Measurements from ENCODE around the gene THBS2. TPM values are rescaled to one million over a fixed set of nuclear protein-coding genes. Genes with fewer than 3 reads are reported as not detected.

THBS2 gene
- total RNA-seq, 1 experiment from 2014 or later: not detected

DNA sequence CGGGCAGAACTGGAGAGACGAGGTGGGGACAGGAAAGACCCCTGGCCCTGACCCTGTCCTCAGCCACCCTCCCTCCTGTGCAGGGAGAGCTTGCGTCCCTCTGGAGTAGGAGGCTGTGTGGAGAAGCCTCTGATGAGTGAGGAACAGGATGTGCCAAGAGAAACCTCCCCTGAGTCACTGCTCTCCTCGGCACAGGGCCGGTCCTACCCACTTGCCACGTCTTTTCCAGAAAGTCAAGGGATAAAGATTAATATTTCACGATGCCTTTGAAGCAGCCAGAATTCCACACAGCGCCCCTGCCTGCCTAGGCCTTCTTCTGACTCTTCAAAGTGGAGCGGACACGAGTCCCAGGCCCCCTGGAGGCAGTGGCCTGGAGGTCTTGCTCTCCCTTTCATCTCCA is 34.9 kb upstream of the THBS2 start:
- POLR2A ChIA-PET (ENCODE audit: unreplicated experiment): no interaction called here
- CTCF ChIA-PET: no interaction called here
- Histone ChIP-seq H3K36me3 (ENCODE audit: low read depth) (no peaks in the 10 kb centered on the region), H3K27ac (no peak overlapping the region), H3K27me3 (ENCODE audit: insufficient read depth, low read depth) (peaks cover 64% of the 10 kb centered on the region), H3K4me3 (no peak overlapping the region), H2AFZ (no peak overlapping the region), H3K9me2 (ENCODE audit: insufficient read depth) (no peaks in the 10 kb centered on the region), H3F3A (ENCODE audit: insufficient read depth, low read depth) (no peaks in the 10 kb centered on the region), H4K20me1 (ENCODE audit: insufficient read depth) (no peaks in the 10 kb centered on the region), H3K4me1 (replicated peaks; ENCODE audit: insufficient read depth) (peaks cover 10% of the 10 kb centered on the region), H3K79me2 (ENCODE audit: low read depth) (no peaks in the 10 kb centered on the region), H3K9me3 (ENCODE audit: insufficient read depth, low read depth) (no peaks in the 10 kb centered on the region), H3K4me2 (no peak overlapping the region)
- BruUV-seq (replicated peaks): no TSS peak
- intact Hi-C loops (cut with micrococcal nuclease; ENCODE audit: unreplicated experiment): no loop called here
- TF ChIP-seq CTCF (conservative IDR thresholded peaks at IDR 0.05) (no peak), EZH2 (IDR thresholded peaks at IDR 0.05; ENCODE audit: low read depth) (no peak)
- no peak for DNase-seq

DNA sequence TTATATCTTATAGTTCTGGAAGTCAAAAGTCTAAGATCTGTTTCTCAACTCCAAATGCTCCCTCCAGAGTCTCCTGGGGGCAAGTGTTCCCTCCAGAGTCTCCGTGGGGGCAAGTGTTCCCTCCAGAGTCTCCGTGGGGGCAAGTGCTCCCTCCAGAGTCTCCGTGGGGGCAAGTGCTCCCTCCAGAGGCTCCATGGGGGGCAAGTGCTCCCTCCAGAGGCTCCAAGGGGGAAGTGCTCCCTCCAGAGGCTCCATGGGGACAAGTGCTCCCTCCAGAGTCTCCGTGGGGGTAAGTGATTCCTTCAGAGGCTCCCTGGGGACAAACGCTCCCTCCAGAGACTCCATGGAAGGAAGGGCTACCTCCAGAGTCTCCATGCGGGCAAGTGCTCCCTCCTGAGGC is 34.0 kb upstream of the THBS2 start:
- H3K79me2 ChIP-seq (ENCODE audit: low read depth): no peaks in the 10 kb centered on the region
- ChIA-PET POLR2A (ENCODE audit: unreplicated experiment) (no interaction called here), CTCF (no interaction called here)
- no peaks in the 10 kb centered on the region for H3F3A ChIP-seq (ENCODE audit: insufficient read depth, low read depth)
- H3K36me3 ChIP-seq (ENCODE audit: low read depth): no peaks in the 10 kb centered on the region
- H4K20me1 ChIP-seq (ENCODE audit: insufficient read depth): no peaks in the 10 kb centered on the region
- H3K4me1 ChIP-seq (replicated peaks; ENCODE audit: insufficient read depth): peaks cover 5% of the 10 kb centered on the region; the same call in 1 of the 2 replicates
- no peak overlapping the region for H3K4me3 ChIP-seq
- TF ChIP-seq CTCF (conservative IDR thresholded peaks at IDR 0.05) (no peak), EZH2 (IDR thresholded peaks at IDR 0.05; ENCODE audit: low read depth) (no peak)
- no peaks in the 10 kb centered on the region for H3K9me2 ChIP-seq (ENCODE audit: insufficient read depth)
- no peak for DNase-seq
- no peak overlapping the region for H3K27ac ChIP-seq
- no TSS peak for BruUV-seq (replicated peaks)
- peaks cover 64% of the 10 kb centered on the region for H3K27me3 ChIP-seq (ENCODE audit: insufficient read depth, low read depth)
- H3K4me2 ChIP-seq: no peak overlapping the region
- no peak overlapping the region for H2AFZ ChIP-seq
- intact Hi-C loops (cut with micrococcal nuclease; ENCODE audit: unreplicated experiment): no loop called here
- H3K9me3 ChIP-seq (ENCODE audit: insufficient read depth, low read depth): no peaks in the 10 kb centered on the region

DNA sequence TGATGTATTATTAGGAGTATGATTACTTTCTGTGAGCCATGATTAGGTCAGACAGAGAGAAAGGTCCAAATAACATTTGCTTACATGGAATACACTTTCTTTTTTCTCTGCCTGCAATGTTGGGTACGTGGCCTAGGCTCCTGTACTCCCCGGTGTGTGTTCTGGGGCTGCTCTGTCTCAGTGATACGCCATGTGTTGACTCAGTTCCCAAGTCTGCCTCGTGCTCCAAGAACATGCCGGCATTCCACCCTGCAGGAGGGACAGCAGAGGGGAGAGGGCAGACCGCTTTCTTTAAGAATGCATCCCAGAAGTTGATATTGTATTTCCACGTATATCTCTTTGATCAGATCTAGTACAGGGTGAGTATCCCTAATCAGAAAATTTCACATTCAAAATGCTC is 33.3 kb upstream of the THBS2 start:
- no peaks in the 10 kb centered on the region for H3K4me1 ChIP-seq (replicated peaks; ENCODE audit: insufficient read depth)
- no peaks in the 10 kb centered on the region for H3K9me2 ChIP-seq (ENCODE audit: insufficient read depth)
- no peaks in the 10 kb centered on the region for H3K36me3 ChIP-seq (ENCODE audit: low read depth)
- no peak overlapping the region for H2AFZ ChIP-seq
- no peak for TF ChIP-seq EZH2 (IDR thresholded peaks at IDR 0.05; ENCODE audit: low read depth)
- TF ChIP-seq CTCF (conservative IDR thresholded peaks at IDR 0.05): no peak
- no peaks in the 10 kb centered on the region for H3F3A ChIP-seq (ENCODE audit: insufficient read depth, low read depth)
- no peak overlapping the region for H3K4me2 ChIP-seq
- no peak overlapping the region for H3K27ac ChIP-seq
- no peak overlapping the region for H3K4me3 ChIP-seq
- no peaks in the 10 kb centered on the region for H3K9me3 ChIP-seq (ENCODE audit: insufficient read depth, low read depth)
- BruUV-seq (replicated peaks): no TSS peak
- H3K79me2 ChIP-seq (ENCODE audit: low read depth): no peaks in the 10 kb centered on the region
- ChIA-PET CTCF (no interaction called here), POLR2A (ENCODE audit: unreplicated experiment) (no interaction called here)
- no peaks in the 10 kb centered on the region for H4K20me1 ChIP-seq (ENCODE audit: insufficient read depth)
- H3K27me3 ChIP-seq (ENCODE audit: insufficient read depth, low read depth): peaks cover 59% of the 10 kb centered on the region
- intact Hi-C loops (cut with micrococcal nuclease; ENCODE audit: unreplicated experiment): no loop called here
- no peak for DNase-seq
